SK-N-SH treated with all-trans-retinoic acid at 6 μM for 48 hours (cell line): ENCODE data around the gene MCU.

Experiments
- ARNTL ChIP-seq: fragments of 450-650 bp; formaldehyde crosslinking; IDR thresholded peaks from 2 replicates; pipeline ENCODE4 v1.5.0; 2020; ENCODE audit warnings: low read depth, mild to moderate bottlenecking, moderate library complexity, borderline replicate concordance
- CSDC2 ChIP-seq: fragments of 250-450 bp; sonication (Bioruptor Pico); IDR thresholded peaks from 2 replicates; pipeline ENCODE4 v1.5.0; 2020; ENCODE audit warnings: mild to moderate bottlenecking, moderate library complexity
- ISL1 ChIP-seq: fragments of 250-450 bp; sonication (Bioruptor Pico); IDR thresholded peaks from 2 replicates; pipeline ENCODE4 v2.1.2; 2022; ENCODE audit warnings: mild to moderate bottlenecking, moderate library complexity
- OSR1 ChIP-seq: fragments of 250-450 bp; sonication (Bioruptor Pico); IDR thresholded peaks from 2 replicates; pipeline ENCODE4 v1.8.0; 2022; ENCODE audit warnings: moderate library complexity, mild to moderate bottlenecking, inconsistent platforms
- TOX ChIP-seq: fragments of 250-450 bp; sonication (Bioruptor Pico); IDR thresholded peaks from 2 replicates; pipeline ENCODE4 v1.8.0; 2021; ENCODE audit warnings: mild to moderate bottlenecking, moderate library complexity, borderline replicate concordance
- ZFP3 ChIP-seq: fragments of 250-450 bp; sonication (Bioruptor Pico); IDR thresholded peaks from 2 replicates; pipeline ENCODE4 v1.5.0; 2020; ENCODE audit warnings: mild to moderate bottlenecking, moderate library complexity
- ZNF70 ChIP-seq: fragments of 450-650 bp; formaldehyde crosslinking; IDR thresholded peaks from 2 replicates; pipeline ENCODE4 v1.5.0; 2020; ENCODE audit warnings: mild to moderate bottlenecking, moderate library complexity
- TF ChIP-seq, protein P1 (sequence below): fragments of 250-450 bp; sonication (Bioruptor Pico); IDR thresholded peaks from 2 replicates; pipeline ENCODE4 v1.8.0; 2020; ENCODE audit warnings: mild to moderate bottlenecking, moderate library complexity, borderline replicate concordance

DNA sequence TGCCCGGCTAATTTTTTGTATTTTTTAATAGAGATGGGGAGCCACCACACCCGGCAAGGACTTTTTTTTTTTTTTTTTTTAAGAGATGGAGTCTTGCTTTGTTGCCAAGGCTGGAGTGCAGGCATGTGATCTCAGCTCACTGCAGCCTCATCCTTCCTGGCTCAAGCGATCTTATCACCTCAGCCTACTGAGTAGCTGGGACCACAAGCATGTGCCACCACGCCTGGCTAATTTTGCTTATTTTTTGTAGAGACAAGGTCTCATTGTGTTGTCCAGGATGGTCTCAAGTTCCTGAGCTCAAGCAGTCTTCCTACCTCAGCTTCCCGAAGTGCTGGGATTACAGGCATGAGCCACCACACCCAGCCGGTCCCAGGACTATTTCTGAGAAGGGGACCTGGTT, 9.3 kb upstream of the MCU start:
- TF ChIP-seq ZFP3 (CRISPR knock-in tag) (no peak), CSDC2 (CRISPR knock-in tag) (no peak), TOX (CRISPR knock-in tag) (no peak), ARNTL (CRISPR knock-in tag) (no peak), ZNF70 (no peak), OSR1 (CRISPR knock-in tag) (no peak), ISL1 (CRISPR knock-in tag) (no peak)
- TF ChIP-seq, protein P1, sequence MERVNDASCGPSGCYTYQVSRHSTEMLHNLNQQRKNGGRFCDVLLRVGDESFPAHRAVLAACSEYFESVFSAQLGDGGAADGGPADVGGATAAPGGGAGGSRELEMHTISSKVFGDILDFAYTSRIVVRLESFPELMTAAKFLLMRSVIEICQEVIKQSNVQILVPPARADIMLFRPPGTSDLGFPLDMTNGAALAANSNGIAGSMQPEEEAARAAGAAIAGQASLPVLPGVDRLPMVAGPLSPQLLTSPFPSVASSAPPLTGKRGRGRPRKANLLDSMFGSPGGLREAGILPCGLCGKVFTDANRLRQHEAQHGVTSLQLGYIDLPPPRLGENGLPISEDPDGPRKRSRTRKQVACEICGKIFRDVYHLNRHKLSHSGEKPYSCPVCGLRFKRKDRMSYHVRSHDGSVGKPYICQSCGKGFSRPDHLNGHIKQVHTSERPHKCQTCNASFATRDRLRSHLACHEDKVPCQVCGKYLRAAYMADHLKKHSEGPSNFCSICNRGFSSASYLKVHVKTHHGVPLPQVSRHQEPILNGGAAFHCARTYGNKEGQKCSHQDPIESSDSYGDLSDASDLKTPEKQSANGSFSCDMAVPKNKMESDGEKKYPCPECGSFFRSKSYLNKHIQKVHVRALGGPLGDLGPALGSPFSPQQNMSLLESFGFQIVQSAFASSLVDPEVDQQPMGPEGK: no peak
